WTC11 (cell line): Measurements from ENCODE around the gene ASTN1. TPM values are rescaled to one million over a fixed set of nuclear protein-coding genes. Genes with fewer than 3 reads are reported as not detected.

ENCODE experiments used
- ATAC-seq: fragments of 200-7000 bp; cut with Tn5 transposase; 2 replicates; pipeline ENCODE4 v1.10.0; 2021; ENCODE audit warnings: mild to moderate bottlenecking, moderate library complexity
- CTCF ChIA-PET: fragments of 300-600 bp; sonication (Branson Sonifier 250); formaldehyde crosslinking; loops from one replicate; lab custom pipeline; 2021; ENCODE audit warnings: antibody characterized with exemption; lab: Charles Lee
- POLR2A ChIA-PET: fragments of 350-600 bp; sonication (Branson Sonifier 250); formaldehyde crosslinking; loops from one replicate; lab custom pipeline; 2021; ENCODE audit warnings: antibody characterized with exemption; lab: Charles Lee
- DNase-seq: peaks from one replicate; pipeline ENCODE4 v3.0.0; 2021; ENCODE audit warnings: low spot score
- H3K27ac Mint-ChIP-seq: 2 replicates; pipeline ENCODE4 v1.8.0; 2021; ENCODE audit warnings: mixed read lengths
- H3K27me3 Mint-ChIP-seq: 2 replicates; pipeline ENCODE4 v1.8.0; 2021; ENCODE audit warnings: low read depth, mild to moderate bottlenecking, moderate library complexity, mixed read lengths
- H3K36me3 Mint-ChIP-seq: 2 replicates; pipeline ENCODE4 v1.8.0; 2021; ENCODE audit warnings: mixed read lengths
- H3K4me1 Mint-ChIP-seq: 2 replicates; pipeline ENCODE4 v1.8.0; 2022; ENCODE audit warnings: mixed read lengths
- H3K4me3 Mint-ChIP-seq: 2 replicates; pipeline ENCODE4 v1.8.0; 2021; ENCODE audit warnings: mild to moderate bottlenecking, moderate library complexity, mixed read lengths
- H3K9me3 Mint-ChIP-seq: 2 replicates; pipeline ENCODE4 v1.8.0; 2021; ENCODE audit warnings: mixed read lengths
- ATF2 ChIP-seq: sonication (generic); formaldehyde crosslinking; IDR thresholded peaks from 2 replicates; pipeline ENCODE4 v1.8.1; 2022; ENCODE audit warnings: low read depth, missing genetic modification reagents, borderline replicate concordance
- CREB1 ChIP-seq: sonication (generic); formaldehyde crosslinking; IDR thresholded peaks from 2 replicates; pipeline ENCODE4 v1.8.0; 2023; ENCODE audit warnings: mild to moderate bottlenecking, missing genetic modification reagents
- CREM ChIP-seq: sonication (generic); formaldehyde crosslinking; IDR thresholded peaks from 2 replicates; pipeline ENCODE4 v1.8.1; 2022; ENCODE audit warnings: mild to moderate bottlenecking, missing genetic modification reagents, moderate library complexity
- ELF4 ChIP-seq: sonication (generic); formaldehyde crosslinking; IDR thresholded peaks from 2 replicates; pipeline ENCODE4 v1.8.1; 2022; ENCODE audit warnings: low read depth, mild to moderate bottlenecking, moderate library complexity, missing genetic modification reagents
- FOXP1 ChIP-seq: sonication (generic); formaldehyde crosslinking; IDR thresholded peaks from 2 replicates; pipeline ENCODE4 v1.8.0; 2022; ENCODE audit warnings: missing genetic modification reagents, mild to moderate bottlenecking, moderate library complexity, borderline replicate concordance
- GTF2I ChIP-seq: fragments of 250-450 bp; sonication (Bioruptor Pico); conservative IDR thresholded peaks from 2 replicates; pipeline ENCODE4 v1.4.0; 2021; ENCODE audit warnings: mild to moderate bottlenecking
- JAZF1 ChIP-seq: fragments of 250-450 bp; sonication (Bioruptor Pico); IDR thresholded peaks from 2 replicates; pipeline ENCODE4 v1.9.0; 2021; ENCODE audit warnings: moderate library complexity, mild to moderate bottlenecking, inconsistent platforms
- MXD4 ChIP-seq: fragments of 250-450 bp; sonication (Bioruptor Pico); IDR thresholded peaks from 2 replicates; pipeline ENCODE4 v1.8.0; 2021; ENCODE audit warnings: mild to moderate bottlenecking, moderate library complexity, borderline replicate concordance
- NFATC4 ChIP-seq: fragments of 250-450 bp; sonication (Bioruptor Pico); IDR thresholded peaks from 2 replicates; pipeline ENCODE4 v1.9.0; 2021; ENCODE audit warnings: mild to moderate bottlenecking
- NFYB ChIP-seq: sonication (generic); formaldehyde crosslinking; conservative IDR thresholded peaks from 2 replicates; pipeline ENCODE4 v1.8.0; 2022; ENCODE audit warnings: low read depth, missing genetic modification reagents
- PRDM15 ChIP-seq: sonication (generic); formaldehyde crosslinking; IDR thresholded peaks from 2 replicates; pipeline ENCODE4 v1.8.0; 2022; ENCODE audit warnings: missing genetic modification reagents
- RELA ChIP-seq: sonication (generic); formaldehyde crosslinking; IDR thresholded peaks from 2 replicates; pipeline ENCODE4 v1.8.1; 2022; ENCODE audit warnings: missing genetic modification reagents, mild to moderate bottlenecking, borderline replicate concordance
- SOX15 ChIP-seq: fragments of 250-450 bp; sonication (Bioruptor Pico); IDR thresholded peaks from 2 replicates; pipeline ENCODE4 v1.9.0; 2021; ENCODE audit warnings: mild to moderate bottlenecking
- SP1 ChIP-seq: sonication (generic); formaldehyde crosslinking; conservative IDR thresholded peaks from 2 replicates; pipeline ENCODE4 v1.8.1; 2022; ENCODE audit warnings: missing genetic modification reagents
- STAT6 ChIP-seq: sonication (generic); formaldehyde crosslinking; conservative IDR thresholded peaks from 2 replicates; pipeline ENCODE4 v1.8.1; 2023; ENCODE audit warnings: mild to moderate bottlenecking, low read depth, missing genetic modification reagents, moderate library complexity
- ZBTB43 ChIP-seq: sonication (generic); formaldehyde crosslinking; IDR thresholded peaks from 2 replicates; pipeline ENCODE4 v1.8.1; 2023; ENCODE audit warnings: mild to moderate bottlenecking, missing genetic modification reagents
- ZNF317 ChIP-seq: sonication (generic); formaldehyde crosslinking; IDR thresholded peaks from 2 replicates; pipeline ENCODE4 v1.8.1; 2023; ENCODE audit warnings: low read depth, mild to moderate bottlenecking, moderate library complexity, missing genetic modification reagents, borderline replicate concordance
- ZNF423 ChIP-seq: fragments of 250-450 bp; sonication (Bioruptor Pico); IDR thresholded peaks from 2 replicates; pipeline ENCODE4 v2.1.2; 2022; ENCODE audit warnings: mild to moderate bottlenecking, moderate library complexity
- total RNA-seq: library from RNA; stranded (reverse); gene quantifications from 3 replicates; pipeline ENCODE4 v1.2.3, GENCODE V29; 2021
- TF ChIP-seq, protein P1 (sequence below): sonication (generic); formaldehyde crosslinking; IDR thresholded peaks from 2 replicates; pipeline ENCODE4 v1.8.1; 2023; ENCODE audit warnings: mild to moderate bottlenecking, missing genetic modification reagents, moderate library complexity

ASTN1 gene
- total RNA-seq, 1 experiment from 2014 or later: 3.4 TPM

DNA sequence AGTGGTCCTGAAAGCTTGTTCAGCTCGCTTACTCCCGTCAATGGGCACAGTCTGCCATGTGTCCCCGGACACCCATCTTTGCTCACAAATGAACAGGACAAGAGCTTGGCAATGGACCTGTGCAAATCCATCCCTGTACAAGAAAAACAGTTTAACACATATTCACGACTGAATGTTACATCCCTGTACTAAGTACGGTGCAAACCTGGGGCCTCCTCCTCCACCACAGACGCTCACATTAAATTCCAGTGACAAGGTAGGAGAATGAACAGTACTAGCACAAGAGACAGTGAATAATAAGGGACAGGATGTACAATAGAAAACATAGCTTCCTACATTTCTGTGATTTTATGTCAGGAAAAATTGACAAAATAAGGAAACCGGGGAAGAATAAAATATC is 187.7 kb downstream of the ASTN1 start:
- no peak for TF ChIP-seq STAT6 (CRISPR knock-in tag)
- TF ChIP-seq NFYB: no peak
- TF ChIP-seq CREB1 (CRISPR knock-in tag): no peak
- no peak for TF ChIP-seq PRDM15
- TF ChIP-seq ZNF317 (CRISPR knock-in tag): no peak
- TF ChIP-seq, protein P1, sequence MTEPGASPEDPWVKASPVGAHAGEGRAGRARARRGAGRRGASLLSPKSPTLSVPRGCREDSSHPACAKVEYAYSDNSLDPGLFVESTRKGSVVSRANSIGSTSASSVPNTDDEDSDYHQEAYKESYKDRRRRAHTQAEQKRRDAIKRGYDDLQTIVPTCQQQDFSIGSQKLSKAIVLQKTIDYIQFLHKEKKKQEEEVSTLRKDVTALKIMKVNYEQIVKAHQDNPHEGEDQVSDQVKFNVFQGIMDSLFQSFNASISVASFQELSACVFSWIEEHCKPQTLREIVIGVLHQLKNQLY (CRISPR knock-in tag): no peak
- no peak for TF ChIP-seq MXD4
- no peak for TF ChIP-seq CREM
- no peak for TF ChIP-seq ATF2
- TF ChIP-seq ZNF423 (CRISPR knock-in tag): no peak
- TF ChIP-seq GTF2I (CRISPR knock-in tag): no peak
- no peak for TF ChIP-seq SOX15
- no peak for TF ChIP-seq RELA
- TF ChIP-seq ELF4 (CRISPR knock-in tag): no peak
- no peak for TF ChIP-seq SP1 (CRISPR knock-in tag)
- no peak for TF ChIP-seq FOXP1 (CRISPR knock-in tag)
- no peak for TF ChIP-seq JAZF1 (CRISPR knock-in tag)
- no peak for TF ChIP-seq ZBTB43 (CRISPR knock-in tag)
- no peak for TF ChIP-seq NFATC4 (CRISPR knock-in tag)
- CTCF ChIA-PET: interaction anchor here (0.9 to 1.6 kb wide), 2 partner anchors 27 to 79 kb away, joined by 3 to 5 read pairs; no protein-coding TSS in a partner anchor
- POLR2A ChIA-PET: no interaction called here
- ATAC-seq: no peak
- no peak overlapping the region for H3K27ac Mint-ChIP-seq
- no peaks in the 10 kb centered on the region for H3K4me1 Mint-ChIP-seq
- no peaks in the 10 kb centered on the region for H3K36me3 Mint-ChIP-seq
- H3K9me3 Mint-ChIP-seq: no peaks in the 10 kb centered on the region
- no peaks in the 10 kb centered on the region for H3K27me3 Mint-ChIP-seq
- H3K4me3 Mint-ChIP-seq: no peak overlapping the region
- no peak for DNase-seq
